ENCODE data around the gene GET3. TPM values are rescaled to one million over a fixed set of nuclear protein-coding genes. Genes with fewer than 3 reads are reported as not detected.
"Not testable (repeated sequence)": the region's sequence is repeated elsewhere in the genome, so short reads cannot be mapped to it uniquely, and the experiment has no call there.

The GET3 gene
- total RNA-seq, 3 donors from 2014 or later (not counting 1 experiment from before 2014, with no cell fraction given), result 42.2 to 51.3 (median 44.2) TPM

DNA sequence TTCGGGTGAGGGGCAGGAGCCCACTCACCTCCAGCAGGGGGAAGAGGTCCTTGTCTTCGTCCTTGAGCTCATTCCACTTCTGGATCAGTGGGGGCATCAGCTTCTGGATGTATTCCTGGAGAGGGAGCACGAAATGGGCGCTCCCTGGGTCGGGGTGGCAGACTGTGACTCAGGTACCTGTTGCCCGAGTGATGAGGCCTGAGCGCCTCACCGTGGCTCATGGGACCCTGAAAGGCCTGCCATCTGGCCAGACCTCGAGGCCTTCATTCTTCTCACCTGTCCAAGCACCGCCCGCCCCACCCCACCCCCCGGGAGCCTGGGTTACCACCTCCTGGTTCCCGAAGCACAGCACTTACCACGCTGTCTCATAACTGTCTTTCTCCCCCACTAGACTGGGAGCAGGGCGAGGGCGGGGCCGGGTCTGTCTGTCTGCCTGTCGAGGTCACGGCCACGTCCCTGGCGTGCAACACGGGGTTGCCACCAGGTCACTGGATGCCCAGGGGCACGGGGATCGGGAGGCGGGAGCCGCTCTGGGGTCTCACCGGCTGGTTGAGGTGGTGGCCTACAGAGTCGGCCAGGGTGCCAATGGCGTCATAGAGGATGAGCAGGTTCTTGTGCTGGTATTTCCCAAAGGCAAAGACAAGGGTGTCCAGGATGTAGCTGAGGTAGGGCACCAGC is 31.5 kb upstream of the GET3 start:
- no peaks in the 10 kb centered on the region for H3K4me1 Mint-ChIP-seq
- TF ChIP-seq, protein P1, sequence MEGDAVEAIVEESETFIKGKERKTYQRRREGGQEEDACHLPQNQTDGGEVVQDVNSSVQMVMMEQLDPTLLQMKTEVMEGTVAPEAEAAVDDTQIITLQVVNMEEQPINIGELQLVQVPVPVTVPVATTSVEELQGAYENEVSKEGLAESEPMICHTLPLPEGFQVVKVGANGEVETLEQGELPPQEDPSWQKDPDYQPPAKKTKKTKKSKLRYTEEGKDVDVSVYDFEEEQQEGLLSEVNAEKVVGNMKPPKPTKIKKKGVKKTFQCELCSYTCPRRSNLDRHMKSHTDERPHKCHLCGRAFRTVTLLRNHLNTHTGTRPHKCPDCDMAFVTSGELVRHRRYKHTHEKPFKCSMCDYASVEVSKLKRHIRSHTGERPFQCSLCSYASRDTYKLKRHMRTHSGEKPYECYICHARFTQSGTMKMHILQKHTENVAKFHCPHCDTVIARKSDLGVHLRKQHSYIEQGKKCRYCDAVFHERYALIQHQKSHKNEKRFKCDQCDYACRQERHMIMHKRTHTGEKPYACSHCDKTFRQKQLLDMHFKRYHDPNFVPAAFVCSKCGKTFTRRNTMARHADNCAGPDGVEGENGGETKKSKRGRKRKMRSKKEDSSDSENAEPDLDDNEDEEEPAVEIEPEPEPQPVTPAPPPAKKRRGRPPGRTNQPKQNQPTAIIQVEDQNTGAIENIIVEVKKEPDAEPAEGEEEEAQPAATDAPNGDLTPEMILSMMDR (IDR thresholded peaks at IDR 0.05), result no peak
- H3K9me3 Mint-ChIP-seq, result no peaks in the 10 kb centered on the region
- peaks cover 52% of the 10 kb centered on the region for H3K36me3 ChIP-seq (ENCODE audit: control insufficient read depth, insufficient read depth, low read length)
- no peaks in the 10 kb centered on the region for H3K27me3 Mint-ChIP-seq (ENCODE audit: low read depth in 2 of 2)
- no peaks in the 10 kb centered on the region for H3K9me3 ChIP-seq (ENCODE audit: control insufficient read depth, insufficient read depth, low read length)
- H3K4me3 ChIP-seq (ENCODE audit: low read length), result no peak overlapping the region
- no peaks in the 10 kb centered on the region for H3K27me3 ChIP-seq (ENCODE audit: control insufficient read depth, insufficient read depth, low read length)
- H3K27ac ChIP-seq (ENCODE audit: low read length), result no peak overlapping the region
- H3K4me3 Mint-ChIP-seq, result no peak overlapping the region
- ATAC-seq (no peak), DNase-seq (no peak)
- WGBS (ENCODE audit: insufficient coverage), result 96% methylated on average over 29 of the region's 29 CpGs
- no peaks in the 10 kb centered on the region for H3K36me3 Mint-ChIP-seq
- intact Hi-C loops (cut with micrococcal nuclease), result no loop called here
- no peaks in the 10 kb centered on the region for H3K4me1 ChIP-seq (ENCODE audit: control insufficient read depth, insufficient read depth, low read length)
- no peak overlapping the region for H3K27ac Mint-ChIP-seq

DNA sequence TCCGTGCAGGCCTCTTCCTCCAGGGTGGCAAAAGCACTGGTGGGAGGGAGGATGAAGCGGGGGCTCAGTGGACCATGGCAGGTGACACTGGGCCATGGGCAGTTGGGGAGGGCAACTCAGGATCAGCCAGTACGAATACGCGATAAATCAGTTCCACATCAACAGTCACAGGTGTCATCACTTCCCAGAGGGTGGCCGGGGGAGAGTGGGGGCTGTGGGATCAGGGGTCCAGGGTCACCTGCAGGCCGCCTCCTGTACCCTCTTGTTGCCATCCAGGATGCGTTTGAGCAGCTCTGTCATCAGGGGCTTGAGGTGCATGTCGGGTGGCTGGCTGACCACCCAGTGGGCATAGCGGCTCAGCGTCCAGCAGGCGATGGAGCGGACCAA is 31.0 kb upstream of the GET3 start:
- H3K9me3 ChIP-seq (ENCODE audit: control insufficient read depth, insufficient read depth, low read length), result no peaks in the 10 kb centered on the region
- no peaks in the 10 kb centered on the region for H3K27me3 ChIP-seq (ENCODE audit: control insufficient read depth, insufficient read depth, low read length)
- H3K36me3 ChIP-seq (ENCODE audit: control insufficient read depth, insufficient read depth, low read length), result peaks cover 48% of the 10 kb centered on the region
- H3K27ac Mint-ChIP-seq, result no peak overlapping the region
- intact Hi-C loops (cut with micrococcal nuclease), result no loop called here
- no peaks in the 10 kb centered on the region for H3K4me1 Mint-ChIP-seq
- WGBS (ENCODE audit: insufficient coverage), result 98% methylated on average over 13 of the region's 13 CpGs
- H3K4me3 Mint-ChIP-seq, result no peak overlapping the region
- TF ChIP-seq, protein P1 (IDR thresholded peaks at IDR 0.05), result no peak
- H3K4me1 ChIP-seq (ENCODE audit: control insufficient read depth, insufficient read depth, low read length), result no peaks in the 10 kb centered on the region
- no peak overlapping the region for H3K27ac ChIP-seq (ENCODE audit: low read length)
- DNase-seq (no peak), ATAC-seq (no peak)
- no peaks in the 10 kb centered on the region for H3K9me3 Mint-ChIP-seq
- no peaks in the 10 kb centered on the region for H3K27me3 Mint-ChIP-seq (ENCODE audit: low read depth in 2 of 2)
- H3K36me3 Mint-ChIP-seq, result no peaks in the 10 kb centered on the region
- no peak overlapping the region for H3K4me3 ChIP-seq (ENCODE audit: low read length)

DNA sequence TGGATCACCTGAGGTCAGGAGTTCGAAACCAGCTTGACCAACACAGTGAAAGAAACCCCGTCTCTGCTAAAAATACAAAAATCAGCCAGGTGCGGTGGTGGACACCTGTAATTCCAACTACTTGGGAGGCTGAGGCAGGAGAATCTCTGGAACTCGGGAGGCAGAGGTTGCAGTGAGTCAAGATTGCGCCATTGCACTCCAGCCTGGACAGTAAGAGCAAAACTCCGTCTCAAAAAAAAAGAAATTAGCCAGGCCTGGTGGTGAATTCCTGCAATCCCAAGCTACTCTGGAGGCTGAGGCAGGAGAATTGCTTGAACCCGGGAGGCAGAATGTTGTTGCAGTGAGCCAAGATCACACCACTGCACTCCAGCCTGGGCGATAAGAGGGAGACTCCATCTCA is 28.7 kb upstream of the GET3 start:
- no peak for ATAC-seq
- Mint-ChIP-seq H3K4me1 (no peaks in the 10 kb centered on the region), H3K27ac (no peak overlapping the region), H3K4me3 (no peak overlapping the region), H3K36me3 (no peaks in the 10 kb centered on the region), H3K9me3 (no peaks in the 10 kb centered on the region), H3K27me3 (ENCODE audit: low read depth in 2 of 2) (no peaks in the 10 kb centered on the region)
- H3K27ac ChIP-seq (ENCODE audit: low read length), result no peak overlapping the region
- H3K4me1 ChIP-seq (ENCODE audit: control insufficient read depth, insufficient read depth, low read length), result no peaks in the 10 kb centered on the region
- no peak for DNase-seq
- H3K27me3 ChIP-seq (ENCODE audit: control insufficient read depth, insufficient read depth, low read length), result no peaks in the 10 kb centered on the region
- intact Hi-C loops (cut with micrococcal nuclease), result no loop called here
- H3K36me3 ChIP-seq (ENCODE audit: control insufficient read depth, insufficient read depth, low read length), result peaks cover 47% of the 10 kb centered on the region
- H3K4me3 ChIP-seq (ENCODE audit: low read length), result no peak overlapping the region
- no peaks in the 10 kb centered on the region for H3K9me3 ChIP-seq (ENCODE audit: control insufficient read depth, insufficient read depth, low read length)
- 98% methylated on average over 8 of the region's 8 CpGs for whole genome bisulfite sequencing (ENCODE audit: insufficient coverage)
- TF ChIP-seq, protein P1 (IDR thresholded peaks at IDR 0.05), result no peak

DNA sequence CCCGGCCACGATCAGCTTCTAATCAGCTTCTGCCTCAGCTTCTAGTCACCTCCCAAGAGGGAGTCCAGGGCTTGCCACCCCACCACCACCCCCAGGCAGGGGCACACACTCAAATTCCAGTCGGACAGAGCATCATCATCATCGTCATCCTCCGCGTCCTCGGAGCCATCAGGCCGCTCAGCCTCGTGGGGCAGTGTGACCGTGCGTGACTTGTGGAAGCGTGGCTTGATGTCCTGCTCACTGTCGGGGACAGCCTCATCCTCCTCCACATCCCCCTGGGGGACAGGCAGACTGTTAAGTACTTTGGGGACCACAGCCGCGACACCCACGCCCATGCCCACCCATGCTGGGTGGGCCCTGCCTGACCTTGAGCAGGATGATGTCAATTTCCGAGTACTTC is 26.1 kb upstream of the GET3 start:
- H3K9me3 ChIP-seq (ENCODE audit: control insufficient read depth, insufficient read depth, low read length), result no peaks in the 10 kb centered on the region
- intact Hi-C loops (cut with micrococcal nuclease), result no loop called here
- Mint-ChIP-seq H3K36me3 (no peaks in the 10 kb centered on the region), H3K4me3 (no peak overlapping the region), H3K4me1 (no peaks in the 10 kb centered on the region), H3K27me3 (ENCODE audit: low read depth in 2 of 2) (no peaks in the 10 kb centered on the region), H3K27ac (no peak overlapping the region), H3K9me3 (no peaks in the 10 kb centered on the region)
- H3K27ac ChIP-seq (ENCODE audit: low read length), result no peak overlapping the region
- DNase-seq (no peak), ATAC-seq (no peak)
- H3K27me3 ChIP-seq (ENCODE audit: control insufficient read depth, insufficient read depth, low read length), result no peaks in the 10 kb centered on the region
- WGBS (ENCODE audit: insufficient coverage), result 98% methylated on average over 17 of the region's 17 CpGs
- no peaks in the 10 kb centered on the region for H3K4me1 ChIP-seq (ENCODE audit: control insufficient read depth, insufficient read depth, low read length)
- peaks cover 49% of the 10 kb centered on the region for H3K36me3 ChIP-seq (ENCODE audit: control insufficient read depth, insufficient read depth, low read length)
- TF ChIP-seq, protein P1 (IDR thresholded peaks at IDR 0.05), result no peak
- no peak overlapping the region for H3K4me3 ChIP-seq (ENCODE audit: low read length)

DNA sequence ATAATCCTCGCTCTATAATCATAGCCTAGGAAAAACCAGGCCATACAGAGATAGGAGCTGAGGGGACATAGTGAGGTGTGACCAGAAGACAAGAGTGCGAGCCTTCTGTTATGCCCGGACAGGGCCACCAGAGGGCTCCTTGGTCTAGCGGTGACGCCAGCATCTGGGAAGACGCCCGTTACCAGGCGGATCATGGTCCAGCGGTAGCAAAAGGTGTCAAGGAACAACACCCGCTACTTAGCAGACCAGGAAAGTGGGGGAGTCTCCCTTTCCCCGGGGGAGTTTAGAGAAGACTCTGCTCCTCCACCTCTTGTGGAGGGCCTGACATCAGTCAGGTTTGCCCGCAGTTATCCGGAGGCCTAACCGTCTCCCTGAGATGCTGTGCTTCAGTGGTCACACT is 25.2 kb upstream of the GET3 start:
- H3K4me1 ChIP-seq (ENCODE audit: control insufficient read depth, insufficient read depth, low read length); H3K27ac Mint-ChIP-seq; H3K4me3 ChIP-seq (ENCODE audit: low read length); intact Hi-C loops (cut with micrococcal nuclease); H3K27me3 Mint-ChIP-seq (ENCODE audit: low read depth in 2 of 2); H3K36me3 Mint-ChIP-seq; ATAC-seq; H3K9me3 ChIP-seq (ENCODE audit: control insufficient read depth, insufficient read depth, low read length); H3K27ac ChIP-seq (ENCODE audit: low read length); H3K27me3 ChIP-seq (ENCODE audit: control insufficient read depth, insufficient read depth, low read length); H3K9me3 Mint-ChIP-seq; H3K4me3 Mint-ChIP-seq; H3K4me1 Mint-ChIP-seq: not testable (repeated sequence)
- 95% methylated on average over 9 of the region's 14 CpGs for WGBS (ENCODE audit: insufficient coverage)
- H3K36me3 ChIP-seq (ENCODE audit: control insufficient read depth, insufficient read depth, low read length), result peaks cover 47% of the 10 kb centered on the region
- DNase-seq, result peak in 1 of 2 donors; percentile 47

Measured in natural killer cell (primary cell).